HepG2 (cell line): ENCODE results near the gene FRMD8. TPM values are rescaled to one million over a fixed set of nuclear protein-coding genes. Genes with fewer than 3 reads are reported as not detected.

Experiments used
- ATAC-seq: fragments of 200-7000 bp; cut with Tn5 transposase; 3 replicates; pipeline ENCODE4 v1.9.1; 2020; ENCODE audit warnings: mild to moderate bottlenecking, moderate library complexity
- BruUV-seq: library from RNA; stranded (reverse); fragments of 400-500 nt; replicated peaks from 2 replicates; lab custom pipeline; 2021; lab: Mats Ljungman, UMichigan
- CTCF ChIA-PET: fragments of 300-600 bp; formaldehyde crosslinking; extraction: SDS; loops from one replicate; lab custom pipeline; 2021; ENCODE audit warnings: low total read pairs, inconsistent platforms, low intra/inter-chr PET ratio; lab: Yijun Ruan, JAX
- POLR2A ChIA-PET: fragments of 350-600 bp; sonication (Branson Sonifier 250); formaldehyde crosslinking; loops from one replicate; lab custom pipeline; 2020; ENCODE audit warnings: antibody characterized with exemption, inconsistent platforms; lab: Yijun Ruan, JAX
- DNase-seq: peaks from one replicate; pipeline ENCODE4 v3.0.0-alpha.2; 2015; ENCODE audit warnings: low spot score
- FAIRE-seq: peaks from 3 replicates; lab custom pipeline; 2011; peaks lifted over from hg19 to GRCh38; lab: Jason Lieb, UNC
- H2AFZ ChIP-seq: one replicate; pipeline ENCODE4 v1.6.1; 2011; ENCODE audit warnings: low read length, inconsistent platforms
- H3K27ac ChIP-seq: fragments of 300-600 bp; 3 replicates; pipeline ENCODE4 v1.8.0; 2011; ENCODE audit warnings: mixed run types, mild to moderate bottlenecking, mixed read lengths, low read length, inconsistent platforms; ENCODE audit not compliant: insufficient read depth; ENCODE audit errors: extremely low read length
- H3K27me3 ChIP-seq, 2 experiments: fragments of 200-600 bp in 1 of 2; 2 replicates in 1 of 2; 3 replicates in 1 of 2; pipeline versions ENCODE4 v1.6.0 to v1.8.0; 2011; ENCODE audit warnings: low read length in 2 of 2, mild to moderate bottlenecking in 2 of 2, moderate library complexity in 2 of 2, inconsistent platforms in 1 of 2; ENCODE audit not compliant: insufficient read depth in 2 of 2, control insufficient read depth in 1 of 2
- H3K36me3 ChIP-seq, 2 experiments: fragments of 200-600 bp in 1 of 2; replicated peaks in 1 of 2; 2 replicates in 1 of 2; 3 replicates in 1 of 2; pipeline versions ENCODE4 v1.5.1 to v1.8.0; 2011; ENCODE audit warnings: low read length in 2 of 2, inconsistent platforms in 1 of 2; ENCODE audit not compliant: insufficient read depth in 2 of 2, control insufficient read depth in 1 of 2
- H3K4me1 ChIP-seq: 2 replicates; pipeline ENCODE4 v1.5.1; 2012; ENCODE audit warnings: low read length, inconsistent platforms; ENCODE audit not compliant: insufficient read depth
- H3K4me2 ChIP-seq: 2 replicates; pipeline ENCODE4 v1.6.0; 2011; ENCODE audit warnings: low read depth, low read length, inconsistent platforms
- H3K4me3 ChIP-seq, 3 experiments: fragments of 200-600 bp in 1 of 3; sonication (generic), shearing (Covaris generic) in 1 of 3; replicated peaks in 1 of 3; 2 replicates each; pipeline ENCODE4 v1.5.1; 2011 to 2016; ENCODE audit warnings: low read length in 3 of 3, inconsistent platforms in 2 of 3, low read depth in 2 of 3, mild to moderate bottlenecking in 2 of 3, control low read depth in 1 of 3, mixed read lengths in 1 of 3; ENCODE audit not compliant: insufficient read depth in 1 of 3
- H3K79me2 ChIP-seq: one replicate; pipeline ENCODE4 v1.6.1; 2011; ENCODE audit warnings: low read length, inconsistent platforms; ENCODE audit not compliant: insufficient read depth
- H3K9ac ChIP-seq: 2 replicates; pipeline ENCODE4 v1.6.0; 2011; ENCODE audit warnings: mild to moderate bottlenecking, low read depth, low read length, inconsistent platforms; ENCODE audit not compliant: insufficient read depth
- H3K9me3 ChIP-seq: 2 replicates; pipeline ENCODE4 v1.5.1; 2012; ENCODE audit warnings: mild to moderate bottlenecking, low read length
- H4K20me1 ChIP-seq: 2 replicates; pipeline ENCODE4 v1.6.0; 2011; ENCODE audit warnings: inconsistent platforms, mild to moderate bottlenecking, low read length, moderate library complexity; ENCODE audit not compliant: insufficient read depth
- CEBPB ChIP-seq: IDR thresholded peaks from 2 replicates; pipeline ENCODE4 v1.6.1; 2011; ENCODE audit warnings: low read depth, low read length, improper control_type of control experiment, borderline replicate concordance
- EHMT2 ChIP-seq: fragments of 200-600 bp; sonication (generic); IDR thresholded peaks from 2 replicates; pipeline ENCODE4 v1.7.0; 2017; ENCODE audit warnings: antibody characterized with exemption, low read depth, low read length, borderline replicate concordance
- ERF ChIP-seq: IDR thresholded peaks from 2 replicates; pipeline ENCODE4 v1.6.1; 2018; ENCODE audit warnings: missing biosample characterization, missing genetic modification reagents
- HNRNPK ChIP-seq: fragments of 200-400 bp; formaldehyde crosslinking; IDR thresholded peaks from 2 replicates; pipeline ENCODE4 v1.6.1; 2018; ENCODE audit warnings: low read length, low read depth, moderate library complexity, mild to moderate bottlenecking; ENCODE audit not compliant: poor library complexity, severe bottlenecking
- HOXA9 ChIP-seq: sonication (generic); formaldehyde crosslinking; IDR thresholded peaks from 2 replicates; pipeline ENCODE4 v1.8.1; 2022; ENCODE audit warnings: missing genetic modification reagents, mild to moderate bottlenecking, moderate library complexity, borderline replicate concordance
- ISX ChIP-seq: sonication (generic); formaldehyde crosslinking; conservative IDR thresholded peaks from 2 replicates; pipeline ENCODE4 v1.5.0; 2020; ENCODE audit warnings: missing genetic modification reagents
- MYC ChIP-seq: sonication (generic); formaldehyde crosslinking; IDR thresholded peaks from 2 replicates; pipeline ENCODE4 v1.9.0; 2021; ENCODE audit warnings: missing genetic modification reagents, borderline replicate concordance
- PHF21A ChIP-seq: sonication (generic); formaldehyde crosslinking; IDR thresholded peaks from 2 replicates; pipeline ENCODE4 v1.5.0; 2020; ENCODE audit warnings: mild to moderate bottlenecking, missing genetic modification reagents
- RXRA ChIP-seq: sonication (generic); formaldehyde crosslinking; IDR thresholded peaks from 2 replicates; pipeline ENCODE4 v1.5.1; 2020; ENCODE audit warnings: missing genetic modification reagents
- RXRB ChIP-seq: IDR thresholded peaks from 2 replicates; pipeline ENCODE4 v1.6.1; 2016; ENCODE audit warnings: borderline replicate concordance, missing genetic modification reagents, missing compliant biosample characterization
- SMARCC2 ChIP-seq: fragments of 450-650 bp; IDR thresholded peaks from 2 replicates; pipeline ENCODE4 v1.6.1; 2017; ENCODE audit warnings: antibody characterized with exemption, mild to moderate bottlenecking
- ZBTB42 ChIP-seq: sonication (generic); formaldehyde crosslinking; IDR thresholded peaks from 2 replicates; pipeline ENCODE4 v1.5.0; 2020; ENCODE audit warnings: mild to moderate bottlenecking, missing genetic modification reagents
- ZFP41 ChIP-seq: sonication (generic); formaldehyde crosslinking; IDR thresholded peaks from 2 replicates; pipeline ENCODE4 v1.4.0; 2020; ENCODE audit warnings: mild to moderate bottlenecking, missing genetic modification reagents, borderline replicate concordance
- ZNF10 ChIP-seq: sonication (generic); formaldehyde crosslinking; IDR thresholded peaks from 2 replicates; pipeline ENCODE4 v1.4.0; 2020; ENCODE audit warnings: mild to moderate bottlenecking, low read depth, missing genetic modification reagents, borderline replicate concordance
- ZNF101 ChIP-seq: sonication (generic); formaldehyde crosslinking; IDR thresholded peaks from 2 replicates; pipeline ENCODE4 v1.4.0; 2020; ENCODE audit warnings: mild to moderate bottlenecking, low read depth, missing genetic modification reagents, borderline replicate concordance
- ZNF256 ChIP-seq: sonication (generic); formaldehyde crosslinking; conservative IDR thresholded peaks from 2 replicates; pipeline ENCODE4 v1.4.0; 2020; ENCODE audit warnings: missing genetic modification reagents
- ZNF331 ChIP-seq: sonication (generic); formaldehyde crosslinking; IDR thresholded peaks from 2 replicates; pipeline ENCODE4 v1.4.0; 2020; ENCODE audit warnings: missing genetic modification reagents
- ZNF367 ChIP-seq: sonication (generic); formaldehyde crosslinking; IDR thresholded peaks from 2 replicates; pipeline ENCODE4 v1.4.0; 2020; ENCODE audit warnings: missing genetic modification reagents, borderline replicate concordance
- WGBS: methylation state at CpG from one replicate; pipeline ENCODE4 v1.1.6; 2017; ENCODE audit warnings: low lambda C conversion rate; 5-methylcytosine and 5-hydroxymethylcytosine counted together
- in situ Hi-C: cut with HindIII; loops from 2 replicates; pipeline ENCODE4 v1.10.0; 2017; ENCODE audit warnings: low pct_unique_long_range_greater_than_20kb; ENCODE audit not compliant: extremely low pct_ligation_motif_present
- intact Hi-C: fragments of 100-400 bp; cut with micrococcal nuclease; formaldehyde crosslinking; loops from one replicate; pipeline ENCODE4 v1.10.0; 2022; ENCODE audit not compliant: unreplicated experiment
- polyA plus RNA-seq, 8 experiments: library from polyadenylated mRNA; depleted of rRNA in 3 of 8; stranded (reverse) in 7 of 8; unstranded in 1 of 8; fragments of >200 nt; fragmentation: Illumina TruSeq in 4 of 8; extraction: Trizol in 4 of 8; gene quantifications; 2 replicates each; pipeline versions ENCODE4 v1.2.1 to v1.2.3, GENCODE V29; 2011 to 2016; ENCODE audit warnings: low read depth in 4 of 8, missing spikeins in 1 of 8, mixed read lengths in 1 of 8; ENCODE audit not compliant: insufficient read depth in 1 of 8
- total RNA-seq, 5 experiments: library from RNA; depleted of rRNA; stranded (reverse); fragments of >200 nt; fragmentation: Illumina TruSeq; extraction: Trizol; gene quantifications; 2 replicates each; pipeline ENCODE4 v1.2.3, GENCODE V29; 2016; ENCODE audit warnings: low read depth in 1 of 5
- TF ChIP-seq, protein P1 (sequence below): sonication (generic); formaldehyde crosslinking; IDR thresholded peaks from 2 replicates; pipeline ENCODE4 v1.4.0; 2020; ENCODE audit warnings: missing genetic modification reagents, borderline replicate concordance

The FRMD8 gene
- total and polyA plus RNA-seq, 2 of the 13 experiments (the other 11 are each of a cell fraction or from before 2014, with no cell fraction given) = 5.8 to 20.6 TPM

DNA sequence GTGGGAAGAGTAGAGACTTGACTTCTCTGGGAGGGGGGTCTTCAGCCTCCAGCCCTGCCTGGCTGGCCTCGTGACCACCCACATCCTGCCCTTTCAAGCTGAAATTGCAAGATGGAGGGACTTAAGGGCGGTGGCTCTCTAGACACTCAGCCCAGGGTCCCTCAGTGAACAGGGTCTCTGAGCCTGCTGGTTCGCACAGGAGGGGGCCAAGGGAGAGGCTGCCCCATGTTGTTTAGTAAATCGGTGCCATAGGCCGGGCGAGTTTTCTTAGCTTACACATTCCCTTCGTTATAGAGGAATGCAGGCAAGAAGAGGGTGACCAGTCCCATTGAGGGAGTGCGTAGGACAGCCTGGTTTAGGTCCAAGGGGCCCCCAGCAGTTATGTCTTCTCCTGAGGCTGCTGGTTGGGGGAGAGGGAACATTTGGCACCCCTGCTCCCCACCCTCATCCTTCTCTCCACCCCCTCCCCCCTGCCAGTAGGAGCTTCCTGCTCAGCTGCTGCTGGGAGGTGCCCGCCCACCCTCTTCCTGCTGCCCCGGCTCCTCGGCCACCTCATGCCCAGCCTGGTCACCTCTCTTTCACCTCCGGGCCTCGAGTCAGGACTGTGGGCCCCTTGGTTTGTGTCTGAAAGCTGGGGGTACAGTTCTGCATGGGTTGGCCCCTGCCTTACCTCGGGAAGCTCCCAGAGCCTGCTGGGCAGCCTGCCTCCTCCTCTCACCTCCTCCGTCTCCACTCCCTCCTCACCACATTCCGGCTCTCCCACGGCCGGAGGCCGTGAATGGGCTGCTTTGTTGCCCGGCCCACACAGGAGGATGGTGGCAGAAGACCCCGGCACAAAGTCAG, 3.9 kb downstream of the FRMD8 start:
- WGBS = 95% methylated on average over 20 of the region's 21 CpGs
- CTCF ChIA-PET = no interaction called here
- Histone ChIP-seq H3K4me3 (no peak overlapping the region), H3K4me2 (no peak overlapping the region), H3K36me3 (peaks cover 6 to 9% of the 10 kb centered on the region in 2 experiments; a peak in 2 of 5 replicates), H3K27me3 (no peaks in the 10 kb centered on the region), H2AFZ (no peak overlapping the region)
- intact Hi-C loops = no loop called here
- in situ Hi-C loops = no loop called here
- no peak for FAIRE-seq
- POLR2A ChIA-PET = interaction anchor here (0.8 to 16.8 kb wide), 2 partner anchors 12 to 30 kb away, joined by 3 to 433 read pairs; partner anchors contain the start of gene NEAT1
- TF ChIP-seq HNRNPK (no peak), MYC (CRISPR knock-in tag) (no peak), SMARCC2 (no peak), ERF (CRISPR knock-in tag) (no peak), ZNF10 (CRISPR knock-in tag) (no peak), ZNF367 (no peak), ZFP41 (CRISPR knock-in tag) (no peak), ISX (CRISPR knock-in tag) (no peak), ZNF256 (CRISPR knock-in tag) (no peak), ZNF331 (CRISPR knock-in tag) (no peak), ZBTB42 (CRISPR knock-in tag) (no peak), PHF21A (CRISPR knock-in tag) (no peak), RXRA (CRISPR knock-in tag) (no peak), RXRB (no peak), CEBPB (no peak), HOXA9 (CRISPR knock-in tag) (no peak), EHMT2 (no peak), ZNF101 (CRISPR knock-in tag) (no peak)
- TF ChIP-seq, protein P1, sequence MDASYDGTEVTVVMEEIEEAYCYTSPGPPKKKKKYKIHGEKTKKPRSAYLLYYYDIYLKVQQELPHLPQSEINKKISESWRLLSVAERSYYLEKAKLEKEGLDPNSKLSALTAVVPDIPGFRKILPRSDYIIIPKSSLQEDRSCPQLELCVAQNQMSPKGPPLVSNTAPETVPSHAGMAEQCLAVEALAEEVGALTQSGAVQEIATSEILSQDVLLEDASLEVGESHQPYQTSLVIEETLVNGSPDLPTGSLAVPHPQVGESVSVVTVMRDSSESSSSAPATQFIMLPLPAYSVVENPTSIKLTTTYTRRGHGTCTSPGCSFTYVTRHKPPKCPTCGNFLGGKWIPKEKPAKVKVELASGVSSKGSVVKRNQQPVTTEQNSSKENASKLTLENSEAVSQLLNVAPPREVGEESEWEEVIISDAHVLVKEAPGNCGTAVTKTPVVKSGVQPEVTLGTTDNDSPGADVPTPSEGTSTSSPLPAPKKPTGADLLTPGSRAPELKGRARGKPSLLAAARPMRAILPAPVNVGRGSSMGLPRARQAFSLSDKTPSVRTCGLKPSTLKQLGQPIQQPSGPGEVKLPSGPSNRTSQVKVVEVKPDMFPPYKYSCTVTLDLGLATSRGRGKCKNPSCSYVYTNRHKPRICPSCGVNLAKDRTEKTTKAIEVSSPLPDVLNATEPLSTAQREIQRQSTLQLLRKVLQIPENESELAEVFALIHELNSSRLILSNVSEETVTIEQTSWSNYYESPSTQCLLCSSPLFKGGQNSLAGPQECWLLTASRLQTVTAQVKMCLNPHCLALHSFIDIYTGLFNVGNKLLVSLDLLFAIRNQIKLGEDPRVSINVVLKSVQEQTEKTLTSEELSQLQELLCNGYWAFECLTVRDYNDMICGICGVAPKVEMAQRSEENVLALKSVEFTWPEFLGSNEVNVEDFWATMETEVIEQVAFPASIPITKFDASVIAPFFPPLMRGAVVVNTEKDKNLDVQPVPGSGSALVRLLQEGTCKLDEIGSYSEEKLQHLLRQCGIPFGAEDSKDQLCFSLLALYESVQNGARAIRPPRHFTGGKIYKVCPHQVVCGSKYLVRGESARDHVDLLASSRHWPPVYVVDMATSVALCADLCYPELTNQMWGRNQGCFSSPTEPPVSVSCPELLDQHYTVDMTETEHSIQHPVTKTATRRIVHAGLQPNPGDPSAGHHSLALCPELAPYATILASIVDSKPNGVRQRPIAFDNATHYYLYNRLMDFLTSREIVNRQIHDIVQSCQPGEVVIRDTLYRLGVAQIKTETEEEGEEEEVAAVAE = no peak
- TF ChIP-seq, all 625 proteins: peak for 0
- no peaks in the 10 kb centered on the region for H4K20me1 ChIP-seq
- H3K9ac ChIP-seq = no peak overlapping the region
- H3K4me1 ChIP-seq = peaks cover 35% of the 10 kb centered on the region
- H3K79me2 ChIP-seq = no peaks in the 10 kb centered on the region
- no peak for ATAC-seq
- H3K27ac ChIP-seq = no peak overlapping the region
- no peaks in the 10 kb centered on the region for H3K9me3 ChIP-seq
- DNase-seq = no peak
- BruUV-seq = no TSS peak
